Activated CD4-positive, alpha-beta T cell treated with anti-CD3 and anti-CD28 coated beads for 4 hours (primary cell): Measurements from ENCODE around the gene ANAPC4.
"Not testable (repeated sequence)": the region's sequence is repeated elsewhere in the genome, so short reads cannot be mapped to it uniquely, and the experiment has no call there.

Source experiments
- DNase-seq, 2 donors: peaks; one replicate each; pipeline ENCODE4 v3.0.0-alpha.2; 2020

The ANAPC4 gene

GRCh38 chr4:25376754-25377571, at the start of gene ANAPC4:
Gene ANAPC4 (plus strand): TSS chr4:25377263. CDS start chr4:25377428, 165 bp downstream.
- peak; percentile 99 for DNase-seq

- not testable (repeated sequence) for DNase-seq
Observed at GRCh38 chr4:25328463-25328862, 48.6 kb upstream of the ANAPC4 start.

- DNase-seq = no peak
Observed at GRCh38 chr4:25330335-25330734, 46.7 kb upstream of the ANAPC4 start.

GRCh38 chr4:25330905-25331808, 45.9 kb upstream of the ANAPC4 start:
- DNase-seq = no peak

GRCh38 chr4:25343671-25344070, 33.4 kb upstream of the ANAPC4 start:
- DNase-seq = no peak

- DNase-seq = no peak
Observed at GRCh38 chr4:25345744-25346143, 31.3 kb upstream of the ANAPC4 start.

GRCh38 chr4:25346913-25347312, 30.1 kb upstream of the ANAPC4 start:
- no peak for DNase-seq

- DNase-seq = no peak
Observed at GRCh38 chr4:25347473-25347872, 29.6 kb upstream of the ANAPC4 start.

- DNase-seq = no peak
Observed at GRCh38 chr4:25347971-25348370, 29.1 kb upstream of the ANAPC4 start.

- no peak for DNase-seq
Observed at GRCh38 chr4:25350561-25350960, 26.5 kb upstream of the ANAPC4 start.

- DNase-seq = no peak
Observed at GRCh38 chr4:25351777-25352416, 25.2 kb upstream of the ANAPC4 start.

GRCh38 chr4:25356068-25356467, 21.0 kb upstream of the ANAPC4 start:
- no peak for DNase-seq

- DNase-seq = no peak
Observed at GRCh38 chr4:25358515-25359275, 18.4 kb upstream of the ANAPC4 start.

- DNase-seq = no peak
Observed at GRCh38 chr4:25361253-25361652, 15.8 kb upstream of the ANAPC4 start.

GRCh38 chr4:25367004-25367621, 9.9 kb upstream of the ANAPC4 start:
- no peak for DNase-seq

GRCh38 chr4:25367877-25368276, 9.2 kb upstream of the ANAPC4 start:
- DNase-seq = no peak

GRCh38 chr4:25368315-25368714, 8.7 kb upstream of the ANAPC4 start:
- DNase-seq = no peak

- DNase-seq = no peak
Observed at GRCh38 chr4:25370242-25370641, 6.8 kb upstream of the ANAPC4 start.

GRCh38 chr4:25372549-25372948, 4.5 kb upstream of the ANAPC4 start:
- DNase-seq = not testable (repeated sequence)

- no peak for DNase-seq
Observed at GRCh38 chr4:25377572-25378436, 741 bp downstream of the ANAPC4 start.

GRCh38 chr4:25378437-25378743, 1.3 kb downstream of the ANAPC4 start:
- DNase-seq = no peak
